SJSA1 (cell line): ENCODE data around the gene ASB5. TPM values are rescaled to one million over a fixed set of nuclear protein-coding genes. Genes with fewer than 3 reads are reported as not detected.

Experiments used
- DNase-seq, 2 experiments: peaks; one replicate each; pipeline ENCODE4 v3.0.0-alpha.2; 2015 to 2020; ENCODE audit warnings: low spot score in 2 of 2, low read depth in 1 of 2
- H3K27ac ChIP-seq: fragments of 250-450 bp; sonication (Bioruptor Pico); 2 replicates; pipeline ENCODE4 v1.5.1; 2020; ENCODE audit warnings: mild to moderate bottlenecking, moderate library complexity
- H3K27me3 ChIP-seq: fragments of 250-450 bp; sonication (Bioruptor Pico); replicated peaks from 2 replicates; pipeline ENCODE4 v1.5.1; 2020; ENCODE audit warnings: mild to moderate bottlenecking, moderate library complexity
- H3K36me3 ChIP-seq: fragments of 250-450 bp; sonication (Bioruptor Pico); 2 replicates; pipeline ENCODE4 v1.5.1; 2020; ENCODE audit warnings: mild to moderate bottlenecking
- H3K4me1 ChIP-seq: fragments of 250-450 bp; sonication (Bioruptor Pico); replicated peaks from 2 replicates; pipeline ENCODE4 v1.6.1; 2021; ENCODE audit warnings: mild to moderate bottlenecking
- H3K4me3 ChIP-seq: fragments of 250-450 bp; sonication (Bioruptor Pico); 2 replicates; pipeline ENCODE4 v1.5.1; 2020; ENCODE audit warnings: mild to moderate bottlenecking
- H3K9me3 ChIP-seq: fragments of 250-450 bp; sonication (Bioruptor Pico); replicated peaks from 2 replicates; pipeline ENCODE4 v1.5.1; 2020; ENCODE audit warnings: mild to moderate bottlenecking
- total RNA-seq: library from RNA; depleted of rRNA; stranded (reverse); fragments of >200 nt; shearing (Covaris generic); gene quantifications from 2 replicates; pipeline ENCODE4 v1.2.3, GENCODE V29; 2014; rRNA removed

The ASB5 gene
- total RNA-seq, 1 experiment from 2014 or later = 1.4 TPM

DNA sequence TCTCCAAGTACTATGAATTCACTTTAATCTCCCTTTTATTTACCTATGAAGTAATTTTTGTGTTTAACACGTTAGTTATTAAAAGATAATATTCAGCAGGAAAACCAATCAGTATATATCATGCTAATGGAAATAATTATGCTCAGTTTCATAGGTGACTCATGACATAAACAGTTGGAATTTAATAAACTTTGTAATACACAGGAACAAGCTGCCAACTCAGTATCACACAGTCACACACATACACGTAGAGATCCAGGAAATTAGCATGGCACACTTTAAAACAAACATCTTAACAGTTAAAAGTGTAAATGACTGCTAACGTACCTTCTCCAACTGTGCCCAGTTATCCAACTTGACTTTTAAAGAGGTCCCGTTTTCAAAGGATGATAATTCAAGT lies 75.9 kb downstream of the ASB5 start:
- Histone ChIP-seq H3K4me1 (peaks cover 32% of the 10 kb centered on the region), H3K9me3 (no peaks in the 10 kb centered on the region), H3K27ac (peak overlapping the region; percentile 61), H3K4me3 (no peak overlapping the region), H3K36me3 (no peaks in the 10 kb centered on the region), H3K27me3 (no peaks in the 10 kb centered on the region)
- no peak for DNase-seq

DNA sequence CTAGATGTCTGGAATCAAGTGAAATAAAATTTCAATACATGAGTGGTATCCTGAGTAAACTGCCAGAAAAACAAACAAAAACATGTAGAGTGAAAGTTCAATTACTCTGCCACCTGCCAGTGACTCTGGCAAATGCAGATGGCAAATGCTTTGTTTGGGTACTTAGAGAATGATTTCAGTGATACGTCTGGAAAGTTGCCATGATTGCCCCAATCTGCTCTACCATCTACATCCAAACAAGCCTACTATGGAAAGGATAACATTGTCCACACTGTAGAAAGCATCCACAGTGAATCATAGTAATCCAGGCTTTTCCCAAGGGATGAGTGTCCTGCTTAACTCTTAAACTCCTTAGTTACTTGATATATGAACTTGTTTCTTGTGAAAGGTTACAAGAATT lies 77.0 kb downstream of the ASB5 start:
- H3K9me3 ChIP-seq = no peaks in the 10 kb centered on the region
- no peaks in the 10 kb centered on the region for H3K27me3 ChIP-seq
- no peak overlapping the region for H3K4me3 ChIP-seq
- DNase-seq = peak in 1 of 2 experiments; percentile 19
- no peaks in the 10 kb centered on the region for H3K36me3 ChIP-seq
- H3K4me1 ChIP-seq = peaks cover 32% of the 10 kb centered on the region
- no peak overlapping the region for H3K27ac ChIP-seq

DNA sequence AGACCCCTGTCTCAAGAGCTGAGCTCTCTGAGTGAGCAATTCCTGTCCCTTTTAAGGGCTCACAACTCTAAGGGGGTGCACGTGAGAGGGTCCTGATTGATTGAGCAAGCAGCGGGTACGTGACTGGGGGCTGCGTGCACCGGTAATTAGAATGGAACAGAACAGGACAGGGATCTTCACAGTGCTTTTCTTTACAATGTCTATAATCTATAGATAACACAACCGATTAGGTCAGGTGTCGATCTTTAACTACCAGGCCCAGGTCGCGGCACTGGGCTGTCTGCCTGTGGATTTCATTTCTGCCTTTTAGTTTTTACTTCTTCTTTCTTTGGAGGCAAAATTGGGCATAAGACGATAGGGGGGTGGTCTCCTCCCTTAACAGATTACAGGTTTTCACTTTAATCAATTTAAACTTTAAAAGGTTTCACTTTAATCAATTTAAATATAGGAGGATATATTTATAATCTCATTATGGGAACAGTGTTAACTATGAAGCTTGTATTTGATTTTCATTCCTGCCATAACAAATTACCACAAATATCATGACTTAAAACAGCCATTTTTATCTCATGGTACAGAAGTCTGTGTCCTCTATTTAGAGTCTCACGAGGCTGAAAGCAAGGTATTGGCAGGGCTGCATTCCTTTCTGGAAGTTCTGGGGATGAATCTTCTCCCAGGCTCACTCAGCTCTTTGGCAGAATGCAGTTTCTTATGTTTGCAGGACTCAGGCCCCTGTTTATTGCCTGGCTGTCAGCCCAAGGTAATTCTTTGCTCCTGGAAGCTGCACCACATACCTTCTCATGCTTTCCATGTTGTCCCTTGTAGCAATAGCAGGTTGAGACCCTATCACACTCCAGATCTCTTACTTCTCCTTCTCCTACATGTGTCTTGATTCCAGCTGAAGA lies 78.9 kb downstream of the ASB5 start:
- no peaks in the 10 kb centered on the region for H3K27me3 ChIP-seq
- DNase-seq = no peak
- H3K36me3 ChIP-seq = no peaks in the 10 kb centered on the region
- no peak overlapping the region for H3K4me3 ChIP-seq
- no peak overlapping the region for H3K27ac ChIP-seq
- H3K4me1 ChIP-seq = peaks cover 26% of the 10 kb centered on the region
- H3K9me3 ChIP-seq = no peaks in the 10 kb centered on the region

DNA sequence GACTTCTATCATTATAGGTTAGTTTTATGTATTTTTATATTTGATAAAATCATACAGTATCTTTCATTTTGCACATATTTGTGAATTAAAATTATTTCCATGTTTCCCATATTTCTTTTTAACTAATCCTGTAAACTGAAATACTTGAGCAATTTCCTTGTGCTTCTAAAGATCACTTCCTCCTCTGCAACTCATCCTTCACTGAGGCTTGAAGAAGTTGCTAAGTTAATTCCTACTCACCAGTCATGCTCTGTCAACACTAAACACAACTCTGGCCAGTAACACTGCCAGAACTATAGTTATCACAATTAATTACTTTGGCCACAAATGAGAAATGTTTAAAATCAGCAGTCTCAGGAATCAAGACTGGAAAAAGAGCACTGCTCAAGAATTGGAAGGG lies 80.4 kb downstream of the ASB5 start:
- H3K27ac ChIP-seq = no peak overlapping the region
- no peaks in the 10 kb centered on the region for H3K9me3 ChIP-seq
- no peak for DNase-seq
- no peaks in the 10 kb centered on the region for H3K27me3 ChIP-seq
- H3K4me1 ChIP-seq = peaks cover 15% of the 10 kb centered on the region
- no peak overlapping the region for H3K4me3 ChIP-seq
- H3K36me3 ChIP-seq = no peaks in the 10 kb centered on the region

DNA sequence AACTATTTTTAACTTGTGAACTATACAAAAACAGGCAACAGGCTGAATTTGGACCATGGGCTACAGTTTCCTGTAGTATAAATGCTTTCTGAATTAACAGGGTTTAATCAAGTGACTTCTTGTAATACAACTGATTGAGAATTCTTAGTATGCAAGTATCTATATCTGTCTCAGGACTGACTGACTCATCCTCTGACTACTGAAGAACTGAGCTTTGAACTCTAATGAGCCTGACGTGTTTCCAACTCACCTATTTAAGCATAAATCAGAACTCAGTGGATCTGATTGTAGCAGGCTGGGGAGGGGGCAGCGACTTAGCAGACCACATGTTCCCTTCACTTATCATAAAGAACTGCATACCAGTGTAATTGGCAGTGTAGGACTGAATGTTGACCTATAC lies 81.4 kb downstream of the ASB5 start:
- H3K9me3 ChIP-seq = no peaks in the 10 kb centered on the region
- no peaks in the 10 kb centered on the region for H3K27me3 ChIP-seq
- no peak overlapping the region for H3K4me3 ChIP-seq
- no peaks in the 10 kb centered on the region for H3K36me3 ChIP-seq
- H3K4me1 ChIP-seq = peaks cover 7% of the 10 kb centered on the region
- H3K27ac ChIP-seq = no peak overlapping the region
- no peak for DNase-seq

DNA sequence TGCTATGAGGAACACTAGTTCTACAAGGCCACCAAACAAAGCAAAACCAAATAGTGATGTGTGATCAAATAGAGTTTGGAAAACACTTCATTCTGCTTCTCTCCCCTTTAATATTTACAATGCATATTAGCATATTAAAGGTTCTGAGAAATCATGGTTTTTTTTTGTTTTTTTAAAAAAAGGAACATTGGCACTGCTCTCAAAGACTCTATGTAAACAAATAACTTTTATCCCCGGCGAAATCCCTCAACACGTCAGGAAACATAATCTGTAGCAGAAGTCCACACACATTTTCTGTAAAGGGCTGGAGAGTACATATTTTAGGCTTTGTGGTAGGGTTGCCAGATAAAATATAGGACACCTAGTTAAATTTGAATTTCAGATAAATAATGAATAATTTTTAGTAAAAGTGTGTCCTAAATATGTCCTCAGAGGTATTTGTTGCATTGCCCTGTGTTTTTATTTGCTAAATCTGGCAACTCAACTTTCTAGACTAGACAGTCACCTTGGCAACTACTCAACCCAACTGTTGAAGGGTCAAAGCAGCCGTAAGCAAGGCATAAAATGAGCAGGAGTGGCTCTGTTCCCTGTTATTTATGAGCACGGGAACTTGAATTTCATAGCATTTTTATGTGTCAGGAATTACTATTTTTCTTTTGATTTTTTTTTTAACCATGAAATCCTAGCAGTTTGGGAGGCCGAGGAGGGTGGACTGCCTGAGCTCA lies 82.2 kb downstream of the ASB5 start:
- Histone ChIP-seq H3K4me3 (no peak overlapping the region), H3K36me3 (no peaks in the 10 kb centered on the region), H3K9me3 (no peaks in the 10 kb centered on the region), H3K4me1 (peaks cover 1% of the 10 kb centered on the region), H3K27me3 (no peaks in the 10 kb centered on the region), H3K27ac (no peak overlapping the region)
- DNase-seq = no peak

DNA sequence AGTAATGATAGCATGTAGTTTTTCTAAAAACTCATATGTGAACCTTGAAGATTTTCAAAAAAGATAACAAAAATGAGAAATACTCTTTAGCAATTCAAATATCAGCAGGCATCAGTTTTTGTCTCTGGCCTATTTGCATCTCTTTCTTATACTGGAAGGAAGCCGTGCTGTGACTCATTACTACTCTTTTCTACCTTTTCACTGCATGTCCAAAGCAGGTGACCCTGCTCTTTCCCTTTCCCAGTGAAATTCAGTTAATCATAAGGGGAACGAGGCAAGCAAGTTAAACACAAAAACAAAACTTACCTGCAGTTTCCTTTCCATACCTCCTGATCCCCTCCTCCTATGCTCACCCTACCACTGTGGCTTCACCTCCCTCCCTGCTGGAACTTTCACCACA lies 83.0 kb downstream of the ASB5 start:
- Histone ChIP-seq H3K27me3 (no peaks in the 10 kb centered on the region), H3K9me3 (no peaks in the 10 kb centered on the region), H3K4me1 (no peaks in the 10 kb centered on the region; the same call in 1 of the 2 replicates), H3K36me3 (no peaks in the 10 kb centered on the region), H3K4me3 (no peak overlapping the region), H3K27ac (no peak overlapping the region)
- DNase-seq = no peak

DNA sequence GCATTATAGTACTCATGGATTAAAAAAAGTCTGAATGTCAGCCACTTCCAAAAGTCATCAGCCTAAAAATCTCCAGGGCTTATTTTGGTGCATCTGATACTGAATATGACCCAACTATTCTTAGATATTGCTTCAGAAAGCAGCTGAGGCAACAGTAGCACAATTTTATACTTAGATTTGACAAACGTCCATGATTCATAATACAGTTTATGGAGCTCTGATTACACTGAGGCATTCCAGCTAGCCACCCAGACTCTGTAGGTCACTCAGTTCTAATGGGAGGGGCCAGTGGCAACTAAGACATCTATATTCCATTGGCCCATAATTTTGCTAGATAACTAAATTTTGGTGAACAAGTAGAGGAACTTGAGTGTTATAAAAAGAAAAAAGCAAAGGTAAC lies 84.0 kb downstream of the ASB5 start:
- DNase-seq = no peak
- Histone ChIP-seq H3K4me1 (no peaks in the 10 kb centered on the region; the same call in 1 of the 2 replicates), H3K4me3 (no peak overlapping the region), H3K27ac (no peak overlapping the region), H3K36me3 (no peaks in the 10 kb centered on the region), H3K9me3 (no peaks in the 10 kb centered on the region), H3K27me3 (no peaks in the 10 kb centered on the region)

Other genes with a start within 250 kb of the ASB5 start
- 0.41 and 0.58 TPM in 2 replicates for gene WDR17, start 203.4 kb downstream of the ASB5 start, total RNA-seq
- gene SPATA4, start 73.6 kb downstream of the ASB5 start, total RNA-seq = not detected in 2 replicates
- gene SPCS3, start 50.7 kb upstream of the ASB5 start, total RNA-seq = 85.6 and 100 TPM in 2 replicates